ENCODE data around the gene TBC1D17.

- TF ChIP-seq CTCF (IDR thresholded peaks at IDR 0.05): no peak
- no peak for TF ChIP-seq POLR2A (IDR thresholded peaks at IDR 0.05)
Observed at GRCh38 chr19:49873834-49874233, 3.7 kb upstream of the TBC1D17 start.

All from adrenal gland (tissue), 5 donors.